ENCODE data around the gene HACL1.
"Not testable (repeated sequence)": the region's sequence is repeated elsewhere in the genome, so short reads cannot be mapped to it uniquely, and the experiment has no call there.

HACL1 gene

GRCh38 chr3:15575446-15575845 is 25.9 kb downstream of the HACL1 start:
- Mint-ChIP-seq H3K9me3 (no peaks in the 10 kb centered on the region), H3K36me3 (peaks cover 70% of the 10 kb centered on the region), H3K4me3 (no peak overlapping the region), H3K27ac (no peak overlapping the region), H3K4me1 (no peaks in the 10 kb centered on the region)
- no peak for ATAC-seq
- no peak for DNase-seq (ENCODE audit: low spot score in 2 of 2)

- Mint-ChIP-seq H3K4me1 (peaks cover 8% of the 10 kb centered on the region), H3K36me3 (peaks cover 70% of the 10 kb centered on the region), H3K9me3 (no peaks in the 10 kb centered on the region), H3K4me3 (no peak overlapping the region), H3K27ac (no peak overlapping the region)
- DNase-seq (ENCODE audit: low spot score in 2 of 2) = no peak
- no peak for ATAC-seq
These were observed 29.2 kb downstream of the HACL1 start for GRCh38 chr3:15572138-15572537.

- no peak overlapping the region for H3K4me3 Mint-ChIP-seq
- peaks cover 85% of the 10 kb centered on the region for H3K36me3 Mint-ChIP-seq
- H3K9me3 Mint-ChIP-seq = no peaks in the 10 kb centered on the region
- peaks cover 8% of the 10 kb centered on the region for H3K4me1 Mint-ChIP-seq
- ATAC-seq = no peak
- H3K27ac Mint-ChIP-seq = peak overlapping the region; percentile 44
- DNase-seq (ENCODE audit: low spot score in 2 of 2) = no peak
These were observed 38.2 kb downstream of the HACL1 start for GRCh38 chr3:15563190-15563589.

- ATAC-seq (no peak), DNase-seq (ENCODE audit: low spot score in 2 of 2) (no peak)
- H3K27ac Mint-ChIP-seq = peak overlapping the region; percentile 44
- peaks cover 7% of the 10 kb centered on the region for H3K4me1 Mint-ChIP-seq
- no peak overlapping the region for H3K4me3 Mint-ChIP-seq
- peaks cover 78% of the 10 kb centered on the region for H3K36me3 Mint-ChIP-seq
- H3K9me3 Mint-ChIP-seq = no peaks in the 10 kb centered on the region
These were observed 38.8 kb downstream of the HACL1 start for GRCh38 chr3:15562560-15562959.

- Mint-ChIP-seq H3K9me3 (no peaks in the 10 kb centered on the region), H3K4me3 (no peak overlapping the region), H3K4me1 (peaks cover 16% of the 10 kb centered on the region), H3K27ac (no peak overlapping the region), H3K36me3 (peaks cover 39% of the 10 kb centered on the region)
- ATAC-seq (no peak), DNase-seq (ENCODE audit: low spot score in 2 of 2) (no peak)
These were observed 42.8 kb downstream of the HACL1 start for GRCh38 chr3:15558581-15558980.

- ATAC-seq = peak; percentile 90
- peaks cover 16% of the 10 kb centered on the region for H3K4me1 Mint-ChIP-seq
- no peaks in the 10 kb centered on the region for H3K9me3 Mint-ChIP-seq
- no peak overlapping the region for H3K27ac Mint-ChIP-seq
- H3K4me3 Mint-ChIP-seq = no peak overlapping the region
- peak; percentile 48 to 62 for DNase-seq (ENCODE audit: low spot score in 2 of 2)
- peaks cover 29% of the 10 kb centered on the region for H3K36me3 Mint-ChIP-seq
These were observed 43.8 kb downstream of the HACL1 start for GRCh38 chr3:15557511-15557946.

- peak overlapping the region; percentile 32 for H3K4me3 Mint-ChIP-seq
These were observed 44.9 kb downstream of the HACL1 start for GRCh38 chr3:15556512-15556911.

GRCh38 chr3:15553749-15554148 is 47.6 kb downstream of the HACL1 start:
- H3K36me3 Mint-ChIP-seq = no peaks in the 10 kb centered on the region
- ATAC-seq = no peak
- H3K4me3 Mint-ChIP-seq = no peak overlapping the region
- no peak for DNase-seq (ENCODE audit: low spot score in 2 of 2)
- no peaks in the 10 kb centered on the region for H3K9me3 Mint-ChIP-seq
- H3K4me1 Mint-ChIP-seq = peaks cover 16% of the 10 kb centered on the region
- no peak overlapping the region for H3K27ac Mint-ChIP-seq

More at GRCh38 chr3:15556512-15556911, 44.9 kb downstream of the HACL1 start:
- peak; percentile 79 for ATAC-seq
- no peak for DNase-seq (ENCODE audit: low spot score in 2 of 2)
- H3K27ac Mint-ChIP-seq = peak overlapping the region; percentile 81
- H3K36me3 Mint-ChIP-seq = peaks cover 22% of the 10 kb centered on the region
- H3K4me1 Mint-ChIP-seq = peaks cover 16% of the 10 kb centered on the region
- H3K9me3 Mint-ChIP-seq = no peaks in the 10 kb centered on the region

GRCh38 chr3:15551902-15552301 is 49.5 kb downstream of the HACL1 start:
- peaks cover 1% of the 10 kb centered on the region for H3K9me3 Mint-ChIP-seq
- peak overlapping the region; percentile 69 for H3K27ac Mint-ChIP-seq
- no peaks in the 10 kb centered on the region for H3K36me3 Mint-ChIP-seq
- ATAC-seq (no peak), DNase-seq (ENCODE audit: low spot score in 2 of 2) (no peak)
- H3K4me3 Mint-ChIP-seq = no peak overlapping the region
- H3K4me1 Mint-ChIP-seq = peaks cover 9% of the 10 kb centered on the region

- H3K27ac Mint-ChIP-seq = no peak overlapping the region
- DNase-seq (ENCODE audit: low spot score in 2 of 2) = no peak
- H3K4me3 Mint-ChIP-seq = no peak overlapping the region
- no peak for ATAC-seq
- H3K36me3 Mint-ChIP-seq = no peaks in the 10 kb centered on the region
- H3K9me3 Mint-ChIP-seq = peaks cover 8% of the 10 kb centered on the region
- H3K4me1 Mint-ChIP-seq = no peaks in the 10 kb centered on the region
These were observed 51.5 kb downstream of the HACL1 start for GRCh38 chr3:15549846-15550245.

GRCh38 chr3:15542614-15543013 is 58.8 kb downstream of the HACL1 start:
- H3K27ac Mint-ChIP-seq = no peak overlapping the region
- DNase-seq (ENCODE audit: low spot score in 2 of 2) (no peak), ATAC-seq (no peak)
- H3K4me1 Mint-ChIP-seq = peaks cover 33% of the 10 kb centered on the region
- H3K9me3 Mint-ChIP-seq = peaks cover 8% of the 10 kb centered on the region
- no peak overlapping the region for H3K4me3 Mint-ChIP-seq
- H3K36me3 Mint-ChIP-seq = no peaks in the 10 kb centered on the region

- peak overlapping the region; percentile 85 for H3K27ac Mint-ChIP-seq
- DNase-seq (ENCODE audit: low spot score in 2 of 2) = no peak
- H3K9me3 Mint-ChIP-seq = peaks cover 2% of the 10 kb centered on the region
These were observed 60.0 kb downstream of the HACL1 start for GRCh38 chr3:15541371-15541770.

GRCh38 chr3:15539066-15539465 is 62.3 kb downstream of the HACL1 start:
- DNase-seq (ENCODE audit: low spot score in 2 of 2) = no peak
- Mint-ChIP-seq H3K4me3 (no peak overlapping the region), H3K27ac (peak overlapping the region; percentile 5), H3K4me1 (peaks cover 63% of the 10 kb centered on the region), H3K36me3 (no peaks in the 10 kb centered on the region), H3K9me3 (no peaks in the 10 kb centered on the region)
- ATAC-seq = no peak

More at GRCh38 chr3:15541371-15541770, 60.0 kb downstream of the HACL1 start:
- peak overlapping the region; percentile 8 for H3K4me3 Mint-ChIP-seq
- no peaks in the 10 kb centered on the region for H3K36me3 Mint-ChIP-seq
- ATAC-seq = no peak
- peaks cover 46% of the 10 kb centered on the region for H3K4me1 Mint-ChIP-seq

- H3K27ac Mint-ChIP-seq = peak overlapping the region; percentile 5
- peak overlapping the region; percentile 16 for H3K4me3 Mint-ChIP-seq
These were observed 63.0 kb downstream of the HACL1 start for GRCh38 chr3:15538345-15538744.

GRCh38 chr3:15536856-15537255 is 64.5 kb downstream of the HACL1 start:
- no peaks in the 10 kb centered on the region for H3K36me3 Mint-ChIP-seq
- H3K4me3 Mint-ChIP-seq = peak overlapping the region; percentile 63
- H3K4me1 Mint-ChIP-seq = peaks cover 63% of the 10 kb centered on the region
- no peak for DNase-seq (ENCODE audit: low spot score in 2 of 2)
- H3K27ac Mint-ChIP-seq = peak overlapping the region; percentile 78
- ATAC-seq = no peak
- no peaks in the 10 kb centered on the region for H3K9me3 Mint-ChIP-seq

More at GRCh38 chr3:15538345-15538744, 63.0 kb downstream of the HACL1 start:
- Mint-ChIP-seq H3K4me1 (peaks cover 63% of the 10 kb centered on the region), H3K9me3 (no peaks in the 10 kb centered on the region), H3K36me3 (no peaks in the 10 kb centered on the region)
- no peak for DNase-seq (ENCODE audit: low spot score in 2 of 2)
- peak; percentile 84 for ATAC-seq

GRCh38 chr3:15535732-15536131 is 65.6 kb downstream of the HACL1 start:
- peak overlapping the region; percentile 8 for H3K27ac Mint-ChIP-seq
- DNase-seq (ENCODE audit: low spot score in 2 of 2) = peak; percentile 23 to 66
- no peaks in the 10 kb centered on the region for H3K9me3 Mint-ChIP-seq
- peak overlapping the region; percentile 63 for H3K4me3 Mint-ChIP-seq
- H3K36me3 Mint-ChIP-seq = no peaks in the 10 kb centered on the region
- ATAC-seq = peak; percentile 97
- peaks cover 64% of the 10 kb centered on the region for H3K4me1 Mint-ChIP-seq

- DNase-seq (ENCODE audit: low spot score in 2 of 2); H3K9me3 Mint-ChIP-seq; H3K4me3 Mint-ChIP-seq; H3K36me3 Mint-ChIP-seq; ATAC-seq: not testable (repeated sequence)
- H3K4me1 Mint-ChIP-seq = peaks cover 65% of the 10 kb centered on the region
- peak overlapping the region; percentile 21 for H3K27ac Mint-ChIP-seq
These were observed 68.8 kb downstream of the HACL1 start for GRCh38 chr3:15532614-15533013.

All from stimulated activated effector memory CD8-positive, alpha-beta T cell treated with anti-CD3 and anti-CD28 coated beads, Interleukin-12 subunit alpha, Interleukin-12 subunit beta, amount 100 ng/mL, for 72 hours (primary cell).